DMS153 (cell line): ENCODE results near the gene PNPLA6.

Experiments
- DNase-seq: peaks from one replicate; lab custom pipeline; 2025; lab: John Stamatoyannopoulos, UW

The PNPLA6 gene

DNA sequence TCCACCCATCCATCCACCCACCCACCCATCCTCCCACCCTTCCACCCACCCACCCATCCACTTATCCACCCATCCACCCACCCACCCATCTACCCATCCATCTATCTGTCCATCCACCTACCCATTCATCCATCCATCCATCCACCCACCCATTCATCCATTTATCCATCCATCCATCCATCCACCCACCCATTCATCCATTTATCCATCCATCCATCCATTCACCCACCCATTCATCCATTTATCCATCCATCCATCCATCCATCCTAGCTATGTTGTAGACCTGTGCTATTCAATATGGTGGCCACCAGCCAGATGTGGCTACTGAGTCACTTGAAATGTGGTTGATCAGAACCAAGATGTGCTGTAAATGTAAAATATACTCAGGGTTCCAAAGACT lies 65.2 kb downstream of the PNPLA6 start:
- no peak for DNase-seq

DNA sequence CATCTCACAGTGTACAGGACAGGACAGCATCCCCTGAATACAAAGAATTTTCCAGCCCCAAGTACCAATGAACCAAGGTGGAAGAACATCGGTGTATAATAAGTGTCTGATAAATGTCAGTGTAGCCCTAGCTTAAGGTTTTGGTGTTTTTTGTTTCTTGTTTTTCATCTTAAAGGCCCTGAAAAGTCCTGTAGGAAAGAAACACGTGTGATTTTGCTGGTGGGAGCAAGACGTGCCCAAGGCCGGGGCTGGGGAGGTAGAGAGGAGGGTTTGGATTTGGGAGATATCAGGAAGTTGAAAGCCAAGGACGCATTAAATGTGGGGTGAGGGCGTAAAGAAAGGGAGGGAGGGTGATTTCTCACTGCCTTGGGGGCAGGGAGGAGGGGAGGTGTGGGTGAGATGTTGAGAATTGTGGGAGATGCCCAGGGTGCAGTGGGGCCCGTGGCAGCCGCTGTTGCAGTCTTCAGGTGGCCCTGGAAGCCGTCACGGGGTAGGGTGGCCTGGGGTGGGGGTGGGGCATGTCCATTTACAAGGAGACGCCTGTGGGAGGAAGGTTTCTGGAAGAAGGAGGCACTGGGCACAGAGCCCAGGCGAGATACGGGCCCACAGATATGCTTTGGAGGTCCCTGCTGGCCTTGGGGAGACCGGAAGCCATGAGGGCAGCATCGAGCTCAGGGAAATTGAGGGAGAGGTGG lies 66.9 kb downstream of the PNPLA6 start:
- DNase-seq, result no peak

DNA sequence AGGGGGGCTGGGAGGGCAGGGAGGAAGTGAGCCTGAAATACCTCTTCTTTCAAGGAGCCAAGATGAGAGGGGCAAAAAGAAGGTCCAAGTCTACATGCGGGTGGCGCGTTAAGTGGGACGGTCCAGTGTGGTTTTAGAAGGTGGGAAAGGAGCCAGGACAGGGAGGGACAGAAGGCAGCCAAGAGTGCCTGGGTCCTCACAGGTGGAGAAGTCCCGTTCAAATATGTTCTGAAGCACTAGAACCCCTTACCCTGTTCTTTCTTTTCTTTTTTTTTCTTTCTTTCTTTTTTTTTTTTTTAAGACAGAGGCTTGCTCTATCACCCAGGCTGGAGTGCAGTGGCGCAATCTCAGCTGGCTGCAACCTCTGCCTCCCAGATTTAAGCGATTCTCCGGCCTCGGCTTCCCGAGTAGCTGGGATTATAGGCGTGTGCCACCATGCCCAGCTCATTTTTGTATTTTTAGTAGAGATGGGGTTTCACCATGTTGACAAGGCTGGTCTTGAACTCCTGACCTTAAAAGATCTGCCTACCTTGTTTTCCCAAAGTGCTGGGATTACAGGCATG lies 67.5 kb downstream of the PNPLA6 start:
- no peak for DNase-seq

DNA sequence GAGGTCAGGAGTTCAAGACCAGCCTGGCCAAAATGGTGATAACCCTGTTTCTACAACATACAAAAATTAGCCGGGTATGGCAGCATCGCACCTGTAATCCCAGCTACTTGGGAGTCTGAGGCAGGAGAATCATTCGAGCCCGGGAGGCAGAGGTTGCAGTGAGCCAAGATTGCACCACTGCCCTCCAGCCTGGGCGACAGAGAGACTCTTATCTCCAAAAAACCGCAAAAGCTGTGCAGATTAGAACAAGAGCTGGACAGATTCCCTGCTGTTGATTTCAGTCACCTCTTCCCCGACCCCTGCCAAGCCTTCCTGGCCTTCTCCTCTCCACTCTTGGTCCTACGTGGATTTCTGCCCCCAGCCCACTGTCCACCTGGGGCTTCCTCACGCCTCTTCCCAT lies 68.4 kb downstream of the PNPLA6 start:
- DNase-seq, result no peak

DNA sequence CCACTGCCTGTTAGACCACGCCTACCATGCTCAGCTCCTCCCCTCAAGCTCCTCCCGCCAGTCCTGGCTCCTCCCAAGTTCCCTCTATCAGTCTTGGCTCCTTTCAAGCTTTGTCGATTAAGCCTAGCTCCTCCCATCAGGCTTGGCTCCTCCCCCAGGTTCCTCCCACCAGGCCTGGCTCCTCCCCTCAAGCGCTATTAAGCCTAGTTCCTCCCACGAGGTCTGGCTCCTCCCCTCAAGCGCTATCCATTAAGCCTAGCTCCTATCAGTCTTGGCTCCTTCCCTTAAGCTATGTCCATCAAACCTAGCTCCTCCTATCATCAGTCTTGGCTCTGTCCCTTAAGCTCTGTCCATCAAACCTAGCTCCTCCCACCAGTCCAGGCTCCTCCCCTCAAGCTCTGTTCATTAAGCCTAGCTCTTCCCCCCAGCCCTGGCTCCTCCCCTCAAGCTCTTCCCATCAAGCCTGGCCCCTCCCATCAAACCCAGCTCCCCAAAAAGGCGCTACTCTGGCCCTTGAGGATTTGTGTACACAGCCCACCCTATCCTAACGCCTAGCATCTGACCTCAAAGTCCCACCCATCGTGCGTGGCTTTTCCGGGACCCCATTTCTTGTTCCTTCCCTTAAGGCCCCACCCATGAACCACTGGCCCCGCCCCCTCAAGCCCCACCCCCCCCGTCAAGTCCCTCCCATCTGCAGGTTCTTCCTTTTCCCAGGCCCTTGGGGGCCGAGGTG lies 70.1 kb downstream of the PNPLA6 start:
- DNase-seq, result no peak

DNA sequence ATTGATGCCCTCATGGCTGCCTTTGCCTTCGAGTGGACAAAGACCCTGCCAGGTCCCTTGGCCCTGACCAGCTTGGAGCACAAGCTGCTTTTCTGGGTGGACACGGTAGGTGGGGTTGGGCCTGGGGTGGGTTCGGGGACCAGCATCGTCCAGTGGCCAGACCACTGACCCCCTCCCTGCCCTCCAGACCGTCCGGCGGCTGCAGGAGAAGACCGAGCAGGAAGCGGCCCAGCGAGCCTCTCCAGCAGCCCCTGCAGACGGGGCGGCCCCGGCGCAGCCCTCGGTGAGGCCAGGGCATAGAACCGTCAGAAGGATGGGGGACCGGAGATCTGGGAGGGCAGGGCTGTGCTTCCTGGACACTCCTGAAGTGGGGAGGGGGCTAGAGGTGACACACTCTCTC lies 70.8 kb downstream of the PNPLA6 start:
- DNase-seq, result no peak

DNA sequence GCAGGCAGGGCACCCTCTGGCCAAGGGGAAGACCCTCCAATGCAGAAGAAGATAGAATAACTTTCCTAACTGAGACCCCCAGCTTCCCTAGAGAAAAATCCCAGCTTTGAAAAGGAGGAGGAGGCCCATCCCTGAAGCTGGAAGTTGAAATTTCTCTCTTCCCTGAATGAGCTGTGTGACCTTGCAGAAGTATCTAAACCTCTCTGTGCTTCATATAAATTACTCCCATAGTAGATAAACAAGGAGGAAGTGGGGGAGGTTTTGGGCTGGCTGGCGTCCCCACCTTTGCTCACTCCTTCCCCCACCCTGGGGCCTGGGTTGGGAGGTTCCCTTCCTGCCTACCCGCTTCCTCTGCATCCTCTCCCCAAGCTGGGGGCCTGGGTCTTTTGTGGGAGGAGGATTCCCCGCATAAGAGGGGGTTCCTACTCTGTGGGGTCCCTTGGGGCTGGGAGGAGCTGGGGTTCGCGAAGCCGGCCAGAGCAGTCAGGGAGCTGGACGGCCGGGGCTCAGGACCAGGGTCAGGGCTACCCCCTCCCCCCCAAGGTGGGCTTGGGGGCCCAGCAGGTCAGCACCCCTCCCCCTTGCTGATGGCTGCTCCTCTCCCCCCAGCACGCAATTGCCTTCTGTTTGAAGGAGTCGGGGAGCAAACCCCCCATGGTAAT lies 71.8 kb downstream of the PNPLA6 start:
- DNase-seq, result no peak

DNA sequence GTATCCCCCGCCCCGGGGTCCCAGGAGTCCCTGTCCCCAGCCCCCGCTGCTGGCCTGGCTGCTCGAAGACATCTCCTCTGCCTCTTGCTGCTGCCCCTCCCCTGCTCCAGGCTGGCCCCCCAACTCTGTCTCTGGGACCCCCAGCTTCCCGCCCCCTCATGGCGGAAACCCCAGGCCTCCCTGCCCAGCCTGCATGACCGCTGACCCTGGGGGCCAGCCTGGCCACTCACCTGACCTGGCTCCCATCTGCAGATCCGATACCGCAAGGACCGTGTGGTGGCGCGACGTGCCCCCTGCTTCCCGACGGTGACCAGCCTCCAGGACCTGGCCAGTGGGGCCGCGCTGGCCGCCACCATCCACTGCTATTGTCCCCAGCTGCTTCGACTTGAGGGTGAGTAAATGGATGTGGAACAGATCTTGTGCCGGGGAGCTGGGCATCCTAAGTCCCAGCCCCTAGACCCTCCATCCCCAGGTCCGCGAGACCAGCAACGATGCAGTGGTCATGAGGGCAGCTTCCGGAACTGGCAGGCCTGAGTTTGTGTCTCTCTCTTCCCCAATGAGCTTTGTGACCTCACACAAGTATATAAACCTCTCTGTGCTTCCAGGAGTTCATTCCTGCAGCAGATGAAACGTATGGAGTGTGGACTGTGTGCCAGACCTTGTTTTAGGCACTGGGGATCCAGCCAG lies 72.5 kb downstream of the PNPLA6 start:
- DNase-seq, result no peak

DNA sequence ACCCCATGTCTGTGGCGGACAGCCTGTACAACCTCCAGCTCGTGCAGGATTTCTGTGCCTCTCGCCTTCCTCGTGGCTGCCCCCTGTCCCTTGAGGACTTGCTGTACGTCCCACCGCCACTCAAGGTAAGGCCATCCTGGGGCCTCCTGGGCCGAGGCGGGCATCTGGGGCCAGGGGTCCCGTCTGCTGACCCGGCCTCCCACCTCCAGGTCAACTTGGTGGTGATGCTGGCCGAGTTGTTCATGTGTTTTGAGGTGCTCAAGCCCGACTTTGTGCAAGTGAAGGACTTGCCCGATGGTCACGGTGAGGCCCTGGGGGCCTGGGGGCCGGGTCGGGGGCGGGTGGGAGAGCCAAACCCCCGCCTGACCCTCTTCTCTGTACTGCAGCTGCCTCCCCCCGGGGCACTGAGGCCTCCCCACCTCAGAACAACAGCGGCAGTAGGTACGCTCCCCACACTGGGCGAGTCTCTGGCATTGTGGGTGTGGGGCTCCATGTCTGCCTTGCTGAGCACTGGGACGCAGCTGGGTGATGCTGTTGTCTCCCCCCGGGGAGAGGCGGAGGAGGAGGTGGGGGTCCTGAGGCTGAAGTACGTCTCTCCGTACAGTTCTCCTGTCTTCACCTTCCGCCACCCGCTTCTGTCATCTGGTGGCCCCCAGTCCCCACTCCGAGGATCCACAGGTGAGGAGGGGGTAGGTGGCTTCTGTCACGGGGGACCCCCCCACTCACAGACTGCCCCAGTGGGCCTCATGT lies 75.1 kb downstream of the PNPLA6 start:
- DNase-seq, result no peak
